HepG2 (cell line): ENCODE measurements around the gene SS18L1. TPM values are rescaled to one million over a fixed set of nuclear protein-coding genes. Genes with fewer than 3 reads are reported as not detected.

Experiments used
- ATAC-seq: fragments of 200-7000 bp; cut with Tn5 transposase; 3 replicates; pipeline ENCODE4 v1.9.1; 2020; ENCODE audit warnings: mild to moderate bottlenecking, moderate library complexity
- BruUV-seq: library from RNA; stranded (reverse); fragments of 400-500 nt; replicated peaks from 2 replicates; lab custom pipeline; 2021; lab: Mats Ljungman, UMichigan
- CTCF ChIA-PET: fragments of 300-600 bp; formaldehyde crosslinking; extraction: SDS; loops from one replicate; lab custom pipeline; 2021; ENCODE audit warnings: low total read pairs, inconsistent platforms, low intra/inter-chr PET ratio; lab: Yijun Ruan, JAX
- POLR2A ChIA-PET: fragments of 350-600 bp; sonication (Branson Sonifier 250); formaldehyde crosslinking; loops from one replicate; lab custom pipeline; 2020; ENCODE audit warnings: antibody characterized with exemption, inconsistent platforms; lab: Yijun Ruan, JAX
- DNase-seq: peaks from one replicate; pipeline ENCODE4 v3.0.0-alpha.2; 2015; ENCODE audit warnings: low spot score
- FAIRE-seq: peaks from 3 replicates; lab custom pipeline; 2011; peaks lifted over from hg19 to GRCh38; lab: Jason Lieb, UNC
- H2AFZ ChIP-seq: one replicate; pipeline ENCODE4 v1.6.1; 2011; ENCODE audit warnings: low read length, inconsistent platforms
- H3K27ac ChIP-seq: fragments of 300-600 bp; 3 replicates; pipeline ENCODE4 v1.8.0; 2011; ENCODE audit warnings: mixed run types, mild to moderate bottlenecking, mixed read lengths, low read length, inconsistent platforms; ENCODE audit not compliant: insufficient read depth; ENCODE audit errors: extremely low read length
- H3K27me3 ChIP-seq, 2 experiments: fragments of 200-600 bp in 1 of 2; 2 replicates in 1 of 2; 3 replicates in 1 of 2; pipeline versions ENCODE4 v1.6.0 to v1.8.0; 2011; ENCODE audit warnings: low read length in 2 of 2, mild to moderate bottlenecking in 2 of 2, moderate library complexity in 2 of 2, inconsistent platforms in 1 of 2; ENCODE audit not compliant: insufficient read depth in 2 of 2, control insufficient read depth in 1 of 2
- H3K36me3 ChIP-seq, 2 experiments: fragments of 200-600 bp in 1 of 2; replicated peaks in 1 of 2; 2 replicates in 1 of 2; 3 replicates in 1 of 2; pipeline versions ENCODE4 v1.5.1 to v1.8.0; 2011; ENCODE audit warnings: low read length in 2 of 2, inconsistent platforms in 1 of 2; ENCODE audit not compliant: insufficient read depth in 2 of 2, control insufficient read depth in 1 of 2
- H3K4me1 ChIP-seq: 2 replicates; pipeline ENCODE4 v1.5.1; 2012; ENCODE audit warnings: low read length, inconsistent platforms; ENCODE audit not compliant: insufficient read depth
- H3K4me2 ChIP-seq: 2 replicates; pipeline ENCODE4 v1.6.0; 2011; ENCODE audit warnings: low read depth, low read length, inconsistent platforms
- H3K4me3 ChIP-seq, 3 experiments: fragments of 200-600 bp in 1 of 3; sonication (generic), shearing (Covaris generic) in 1 of 3; replicated peaks in 1 of 3; 2 replicates each; pipeline ENCODE4 v1.5.1; 2011 to 2016; ENCODE audit warnings: low read length in 3 of 3, inconsistent platforms in 2 of 3, low read depth in 2 of 3, mild to moderate bottlenecking in 2 of 3, control low read depth in 1 of 3, mixed read lengths in 1 of 3; ENCODE audit not compliant: insufficient read depth in 1 of 3
- H3K79me2 ChIP-seq: one replicate; pipeline ENCODE4 v1.6.1; 2011; ENCODE audit warnings: low read length, inconsistent platforms; ENCODE audit not compliant: insufficient read depth
- H3K9ac ChIP-seq: 2 replicates; pipeline ENCODE4 v1.6.0; 2011; ENCODE audit warnings: mild to moderate bottlenecking, low read depth, low read length, inconsistent platforms; ENCODE audit not compliant: insufficient read depth
- H3K9me3 ChIP-seq: 2 replicates; pipeline ENCODE4 v1.5.1; 2012; ENCODE audit warnings: mild to moderate bottlenecking, low read length
- H4K20me1 ChIP-seq: 2 replicates; pipeline ENCODE4 v1.6.0; 2011; ENCODE audit warnings: inconsistent platforms, mild to moderate bottlenecking, low read length, moderate library complexity; ENCODE audit not compliant: insufficient read depth
- ATF7 ChIP-seq, 2 experiments: fragments of 450-650 bp in 1 of 2; sonication (generic) in 1 of 2; formaldehyde crosslinking in 1 of 2; IDR thresholded peaks; 2 replicates each; pipeline versions ENCODE4 v1.4.0 to v1.6.1; 2016 to 2020; ENCODE audit warnings: antibody characterized with exemption in 1 of 2, mild to moderate bottlenecking in 1 of 2, missing genetic modification reagents in 1 of 2
- ATM ChIP-seq: fragments of 450-650 bp; IDR thresholded peaks from 2 replicates; pipeline ENCODE4 v1.7.1; 2017; ENCODE audit warnings: mild to moderate bottlenecking, borderline replicate concordance
- BRCA1 ChIP-seq: sonication (generic); formaldehyde crosslinking; IDR thresholded peaks from 2 replicates; pipeline ENCODE4 v1.4.0; 2020; ENCODE audit warnings: missing genetic modification reagents
- CREB1 ChIP-seq, 2 experiments: fragments of 450-650 bp in 1 of 2; IDR thresholded peaks; 2 replicates each; pipeline ENCODE4 v1.6.1; 2016 to 2017; ENCODE audit warnings: control low read depth in 1 of 2, mild to moderate bottlenecking in 1 of 2, missing compliant biosample characterization in 1 of 2, missing genetic modification characterization in 1 of 2
- FOXA1 ChIP-seq, 2 experiments: fragments of 450-650 bp in 1 of 2; sonication (generic) in 1 of 2; formaldehyde crosslinking in 1 of 2; IDR thresholded peaks; 2 replicates each; pipeline versions ENCODE4 v1.4.0 to v1.6.1; 2016 to 2020; ENCODE audit warnings: missing genetic modification reagents in 1 of 2
- FOXK2 ChIP-seq: fragments of 450-650 bp; IDR thresholded peaks from 2 replicates; pipeline ENCODE4 v1.6.1; 2016
- FOXP1 ChIP-seq, 2 experiments: fragments of 450-650 bp in 1 of 2; IDR thresholded peaks; 2 replicates each; pipeline ENCODE4 v1.6.1; 2017 to 2018; ENCODE audit warnings: antibody characterized with exemption in 1 of 2
- IKZF1 ChIP-seq: fragments of 450-650 bp; IDR thresholded peaks from 2 replicates; pipeline ENCODE4 v1.7.1; 2016
- LCORL ChIP-seq, 2 experiments: fragments of 450-650 bp in 1 of 2; sonication (generic) in 1 of 2; formaldehyde crosslinking in 1 of 2; IDR thresholded peaks; 2 replicates each; pipeline versions ENCODE4 v1.5.0 to v1.6.1; 2017 to 2020; ENCODE audit warnings: antibody characterized with exemption in 1 of 2, missing genetic modification reagents in 1 of 2
- MTF2 ChIP-seq: sonication (generic); formaldehyde crosslinking; IDR thresholded peaks from 2 replicates; pipeline ENCODE4 v1.5.0; 2020; ENCODE audit warnings: missing genetic modification reagents, borderline replicate concordance
- NONO ChIP-seq, 2 experiments: fragments of 450-650 bp in 1 of 2; sonication (generic) in 1 of 2; formaldehyde crosslinking in 1 of 2; IDR thresholded peaks in 1 of 2; conservative IDR thresholded peaks in 1 of 2; 2 replicates each; pipeline versions ENCODE4 v1.6.1 to v1.8.0; 2017 to 2022; ENCODE audit warnings: mild to moderate bottlenecking in 1 of 2, missing genetic modification reagents in 1 of 2, moderate library complexity in 1 of 2
- RAD51 ChIP-seq: fragments of 450-650 bp; IDR thresholded peaks from 2 replicates; pipeline ENCODE4 v1.6.1; 2016; ENCODE audit warnings: borderline replicate concordance
- SP1 ChIP-seq, 2 experiments: fragments of 450-650 bp in 1 of 2; sonication (generic) in 1 of 2; formaldehyde crosslinking in 1 of 2; IDR thresholded peaks; 2 replicates each; pipeline versions ENCODE4 v1.4.0 to v1.6.1; 2016 to 2020; ENCODE audit warnings: missing genetic modification reagents in 1 of 2
- ZNF207 ChIP-seq: fragments of 450-650 bp; IDR thresholded peaks from 2 replicates; pipeline ENCODE4 v1.6.1; 2016; ENCODE audit warnings: antibody characterized with exemption, borderline replicate concordance
- ZNF282 ChIP-seq: fragments of 450-650 bp; IDR thresholded peaks from 2 replicates; pipeline ENCODE4 v1.6.1; 2018; ENCODE audit not compliant: partially characterized antibody
- WGBS: methylation state at CpG from one replicate; pipeline ENCODE4 v1.1.6; 2017; ENCODE audit warnings: low lambda C conversion rate; 5-methylcytosine and 5-hydroxymethylcytosine counted together
- in situ Hi-C: cut with HindIII; loops from 2 replicates; pipeline ENCODE4 v1.10.0; 2017; ENCODE audit warnings: low pct_unique_long_range_greater_than_20kb; ENCODE audit not compliant: extremely low pct_ligation_motif_present
- intact Hi-C: fragments of 100-400 bp; cut with micrococcal nuclease; formaldehyde crosslinking; loops from one replicate; pipeline ENCODE4 v1.10.0; 2022; ENCODE audit not compliant: unreplicated experiment
- polyA plus RNA-seq, 8 experiments: library from polyadenylated mRNA; depleted of rRNA in 3 of 8; stranded (reverse) in 7 of 8; unstranded in 1 of 8; fragments of >200 nt; fragmentation: Illumina TruSeq in 4 of 8; extraction: Trizol in 4 of 8; gene quantifications; 2 replicates each; pipeline versions ENCODE4 v1.2.1 to v1.2.3, GENCODE V29; 2011 to 2016; ENCODE audit warnings: low read depth in 4 of 8, missing spikeins in 1 of 8, mixed read lengths in 1 of 8; ENCODE audit not compliant: insufficient read depth in 1 of 8
- total RNA-seq, 5 experiments: library from RNA; depleted of rRNA; stranded (reverse); fragments of >200 nt; fragmentation: Illumina TruSeq; extraction: Trizol; gene quantifications; 2 replicates each; pipeline ENCODE4 v1.2.3, GENCODE V29; 2016; ENCODE audit warnings: low read depth in 1 of 5
- TF ChIP-seq, protein P1 (sequence below): sonication (generic); formaldehyde crosslinking; IDR thresholded peaks from 2 replicates; pipeline ENCODE4 v1.5.0; 2020; ENCODE audit warnings: missing genetic modification reagents, mild to moderate bottlenecking, borderline replicate concordance
- TF ChIP-seq, protein P2 (sequence below), 2 experiments: fragments of 450-650 bp in 1 of 2; sonication (generic) in 1 of 2; formaldehyde crosslinking; IDR thresholded peaks; 2 replicates each; pipeline versions ENCODE4 v1.5.0 to v1.8.0; 2020 to 2022; ENCODE audit warnings: mild to moderate bottlenecking in 1 of 2, missing genetic modification reagents in 1 of 2
- TF ChIP-seq, protein P3 (sequence below): sonication (generic); formaldehyde crosslinking; IDR thresholded peaks from 2 replicates; pipeline ENCODE4 v1.4.0; 2020; ENCODE audit warnings: mild to moderate bottlenecking, missing genetic modification reagents, borderline replicate concordance

The SS18L1 gene
- total and polyA plus RNA-seq, 2 of the 13 experiments (the other 11 are each of a cell fraction or from before 2014, with no cell fraction given) = 17.8 to 27.6 TPM

DNA sequence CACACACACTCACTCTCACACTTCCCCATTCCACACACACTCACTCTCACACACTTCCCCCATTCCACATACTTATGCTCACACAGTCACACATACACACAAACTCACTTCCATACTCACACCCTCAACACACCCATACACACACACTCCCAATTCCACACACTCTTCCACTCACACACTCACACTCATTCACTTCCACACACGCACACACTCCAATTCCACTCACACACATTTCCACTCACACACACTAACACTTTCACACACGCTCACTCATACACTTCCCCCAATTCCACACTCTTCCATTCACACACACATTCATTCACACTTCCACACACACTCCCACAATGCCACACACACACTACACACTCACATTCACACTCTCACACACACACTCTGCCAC, 86.7 kb downstream of the SS18L1 start:
- intact Hi-C loops = no loop called here
- ATAC-seq (no peak), DNase-seq (no peak), FAIRE-seq (no peak)
- no peak overlapping the region for H2AFZ ChIP-seq
- BruUV-seq = no TSS peak
- POLR2A ChIA-PET = no interaction called here
- no peak overlapping the region for H3K4me2 ChIP-seq
- H3K27ac ChIP-seq = no peak overlapping the region
- in situ Hi-C loops = no loop called here
- H3K4me1 ChIP-seq = peaks cover 21% of the 10 kb centered on the region
- no peak overlapping the region for H3K9ac ChIP-seq
- no peaks in the 10 kb centered on the region for H3K9me3 ChIP-seq
- no peak overlapping the region for H3K4me3 ChIP-seq
- H3K36me3 ChIP-seq = no peaks in the 10 kb centered on the region
- WGBS = 59% methylated on average over 2 of the region's 2 CpGs
- H4K20me1 ChIP-seq = peaks cover 3% of the 10 kb centered on the region; the same call in 1 of the 2 replicates
- CTCF ChIA-PET = no interaction called here
- H3K27me3 ChIP-seq = peaks cover 25 to 50% of the 10 kb centered on the region in 2 experiments
- H3K79me2 ChIP-seq = no peaks in the 10 kb centered on the region
- TF ChIP-seq ZNF282 (peak; percentile 89), ZNF207 (peak; percentile 88; the same call in 1 of the 2 replicates), FOXA1 (IDR thresholded peaks at IDR 0.05) (peak; percentile 65; the same call in 1 of the 2 replicates), FOXA1 (CRISPR knock-in tag; IDR thresholded peaks at IDR 0.05) (no peak), BRCA1 (CRISPR knock-in tag) (no peak), FOXK2 (peak; percentile 64; the same call in 1 of the 2 replicates), FOXP1 (IDR thresholded peaks at IDR 0.05) (peak; percentile 83), FOXP1 (CRISPR knock-in tag; IDR thresholded peaks at IDR 0.05) (no peak), MTF2 (CRISPR knock-in tag) (no peak), CREB1 (IDR thresholded peaks at IDR 0.05) (peak; percentile 17; the same call in 1 of the 2 replicates), CREB1 (CRISPR knock-in tag; IDR thresholded peaks at IDR 0.05) (no peak), RAD51 (0 out of 2 replicates have a peak, but pooled peaks have one; percentile 37), NONO (IDR thresholded peaks at IDR 0.05) (peak; percentile 97), NONO (CRISPR knock-in tag; conservative IDR thresholded peaks at IDR 0.05) (no peak), SP1 (IDR thresholded peaks at IDR 0.05) (peak; percentile 62; the same call in 1 of the 2 replicates), SP1 (CRISPR knock-in tag; IDR thresholded peaks at IDR 0.05) (no peak), ATM (peak; percentile 96; the same call in 1 of the 2 replicates), LCORL (IDR thresholded peaks at IDR 0.05) (peak; percentile 81), LCORL (CRISPR knock-in tag; IDR thresholded peaks at IDR 0.05) (no peak), ATF7 (IDR thresholded peaks at IDR 0.05) (peak; percentile 48), ATF7 (CRISPR knock-in tag; IDR thresholded peaks at IDR 0.05) (no peak), IKZF1 (peak; percentile 99)
- TF ChIP-seq, protein P1, sequence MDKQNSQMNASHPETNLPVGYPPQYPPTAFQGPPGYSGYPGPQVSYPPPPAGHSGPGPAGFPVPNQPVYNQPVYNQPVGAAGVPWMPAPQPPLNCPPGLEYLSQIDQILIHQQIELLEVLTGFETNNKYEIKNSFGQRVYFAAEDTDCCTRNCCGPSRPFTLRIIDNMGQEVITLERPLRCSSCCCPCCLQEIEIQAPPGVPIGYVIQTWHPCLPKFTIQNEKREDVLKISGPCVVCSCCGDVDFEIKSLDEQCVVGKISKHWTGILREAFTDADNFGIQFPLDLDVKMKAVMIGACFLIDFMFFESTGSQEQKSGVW (CRISPR knock-in tag) = no peak
- TF ChIP-seq, protein P2, sequence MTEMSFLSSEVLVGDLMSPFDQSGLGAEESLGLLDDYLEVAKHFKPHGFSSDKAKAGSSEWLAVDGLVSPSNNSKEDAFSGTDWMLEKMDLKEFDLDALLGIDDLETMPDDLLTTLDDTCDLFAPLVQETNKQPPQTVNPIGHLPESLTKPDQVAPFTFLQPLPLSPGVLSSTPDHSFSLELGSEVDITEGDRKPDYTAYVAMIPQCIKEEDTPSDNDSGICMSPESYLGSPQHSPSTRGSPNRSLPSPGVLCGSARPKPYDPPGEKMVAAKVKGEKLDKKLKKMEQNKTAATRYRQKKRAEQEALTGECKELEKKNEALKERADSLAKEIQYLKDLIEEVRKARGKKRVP (CRISPR knock-in tag; IDR thresholded peaks at IDR 0.05) = no peak
- TF ChIP-seq, protein P3, sequence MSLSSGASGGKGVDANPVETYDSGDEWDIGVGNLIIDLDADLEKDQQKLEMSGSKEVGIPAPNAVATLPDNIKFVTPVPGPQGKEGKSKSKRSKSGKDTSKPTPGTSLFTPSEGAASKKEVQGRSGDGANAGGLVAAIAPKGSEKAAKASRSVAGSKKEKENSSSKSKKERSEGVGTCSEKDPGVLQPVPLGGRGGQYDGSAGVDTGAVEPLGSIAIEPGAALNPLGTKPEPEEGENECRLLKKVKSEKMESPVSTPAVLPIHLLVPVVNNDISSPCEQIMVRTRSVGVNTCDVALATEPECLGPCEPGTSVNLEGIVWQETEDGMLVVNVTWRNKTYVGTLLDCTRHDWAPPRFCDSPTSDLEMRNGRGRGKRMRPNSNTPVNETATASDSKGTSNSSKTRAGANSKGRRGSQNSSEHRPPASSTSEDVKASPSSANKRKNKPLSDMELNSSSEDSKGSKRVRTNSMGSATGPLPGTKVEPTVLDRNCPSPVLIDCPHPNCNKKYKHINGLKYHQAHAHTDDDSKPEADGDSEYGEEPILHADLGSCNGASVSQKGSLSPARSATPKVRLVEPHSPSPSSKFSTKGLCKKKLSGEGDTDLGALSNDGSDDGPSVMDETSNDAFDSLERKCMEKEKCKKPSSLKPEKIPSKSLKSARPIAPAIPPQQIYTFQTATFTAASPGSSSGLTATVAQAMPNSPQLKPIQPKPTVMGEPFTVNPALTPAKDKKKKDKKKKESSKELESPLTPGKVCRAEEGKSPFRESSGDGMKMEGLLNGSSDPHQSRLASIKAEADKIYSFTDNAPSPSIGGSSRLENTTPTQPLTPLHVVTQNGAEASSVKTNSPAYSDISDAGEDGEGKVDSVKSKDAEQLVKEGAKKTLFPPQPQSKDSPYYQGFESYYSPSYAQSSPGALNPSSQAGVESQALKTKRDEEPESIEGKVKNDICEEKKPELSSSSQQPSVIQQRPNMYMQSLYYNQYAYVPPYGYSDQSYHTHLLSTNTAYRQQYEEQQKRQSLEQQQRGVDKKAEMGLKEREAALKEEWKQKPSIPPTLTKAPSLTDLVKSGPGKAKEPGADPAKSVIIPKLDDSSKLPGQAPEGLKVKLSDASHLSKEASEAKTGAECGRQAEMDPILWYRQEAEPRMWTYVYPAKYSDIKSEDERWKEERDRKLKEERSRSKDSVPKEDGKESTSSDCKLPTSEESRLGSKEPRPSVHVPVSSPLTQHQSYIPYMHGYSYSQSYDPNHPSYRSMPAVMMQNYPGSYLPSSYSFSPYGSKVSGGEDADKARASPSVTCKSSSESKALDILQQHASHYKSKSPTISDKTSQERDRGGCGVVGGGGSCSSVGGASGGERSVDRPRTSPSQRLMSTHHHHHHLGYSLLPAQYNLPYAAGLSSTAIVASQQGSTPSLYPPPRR (CRISPR knock-in tag) = no peak
